T-helper 22 cell (primary cell): Measurements from ENCODE around the gene IRF4.

Experiments
- DNase-seq: peaks from one replicate; pipeline ENCODE4 v3.0.0-alpha.2; 2020; ENCODE audit warnings: low read depth

The IRF4 gene

DNA sequence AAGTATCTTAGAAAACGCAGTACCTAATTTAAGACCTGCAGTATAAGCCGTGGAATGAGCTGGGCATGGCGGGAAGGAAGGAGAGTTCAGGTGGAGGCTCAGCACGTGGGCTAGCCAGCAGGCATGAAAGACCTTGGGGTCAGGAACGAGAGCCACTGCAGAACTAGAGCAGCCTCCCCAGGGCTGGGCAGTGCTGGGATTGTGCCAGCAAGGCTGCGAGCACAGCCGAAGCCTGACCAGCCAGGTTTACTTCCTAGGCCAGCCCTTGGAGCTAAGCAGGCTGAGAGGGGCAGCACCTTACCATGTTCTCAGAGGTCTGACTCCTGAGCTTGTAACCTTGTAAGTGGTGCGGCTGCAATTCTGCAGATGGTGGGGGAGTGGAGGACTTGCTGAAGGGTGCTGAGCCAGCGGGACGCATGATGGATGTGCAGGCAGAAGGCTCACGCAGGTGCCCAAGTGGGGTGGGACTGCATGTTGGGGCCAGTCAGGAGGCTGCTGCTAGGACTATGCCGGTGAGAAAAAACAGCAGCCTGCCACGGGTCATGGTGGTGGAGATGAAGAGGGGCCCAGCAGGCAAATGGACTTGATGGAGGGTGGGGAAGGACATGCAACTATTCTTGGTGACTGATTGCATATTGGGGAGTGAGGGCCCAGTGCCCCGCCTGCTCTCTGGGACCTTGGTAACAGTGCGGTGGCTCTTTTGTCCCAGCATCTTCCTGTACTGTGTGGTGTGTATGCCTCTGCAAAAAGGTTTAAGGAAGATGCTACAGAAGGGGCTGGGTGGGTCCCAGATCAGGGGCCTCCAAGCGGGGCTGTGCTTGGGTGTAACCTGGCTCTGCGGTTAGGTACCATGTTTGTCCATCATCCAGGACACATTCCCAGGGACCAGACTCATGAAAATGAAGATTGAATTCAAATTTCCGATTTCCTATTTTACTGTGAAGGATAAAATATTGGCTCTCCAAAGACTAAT lies 37.6 kb upstream of the IRF4 start:
- DNase-seq: no peak

DNA sequence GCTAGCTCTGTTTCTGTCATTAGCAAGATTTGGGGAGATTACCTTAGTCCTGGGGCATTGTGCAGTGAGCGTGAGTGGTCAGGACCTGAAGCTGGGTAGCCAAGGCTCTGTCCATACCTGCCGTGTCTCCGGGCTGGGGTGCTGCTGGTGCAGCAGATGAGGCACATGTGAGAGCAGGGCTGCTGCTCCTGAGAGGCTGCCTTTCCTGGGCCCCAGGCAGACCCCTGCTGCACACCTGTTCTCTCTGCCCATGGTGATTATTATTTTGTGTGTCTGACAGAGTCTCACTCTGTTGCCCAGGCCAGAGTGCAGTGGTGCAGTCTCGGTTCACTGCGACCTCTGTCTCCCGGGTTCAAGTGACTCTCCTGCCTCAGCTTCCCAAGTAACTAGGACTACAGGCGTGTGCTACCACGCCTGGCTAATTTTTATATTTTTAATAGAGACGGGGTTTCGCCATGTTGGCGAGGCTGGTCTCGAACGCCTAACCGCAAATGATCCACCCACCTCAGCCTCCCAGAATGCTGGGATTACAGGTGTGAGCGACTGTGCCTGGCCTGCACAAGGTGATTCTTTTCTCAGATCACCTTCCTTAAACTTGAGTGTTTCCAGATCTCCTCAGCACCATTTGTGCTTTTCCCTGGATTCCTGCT lies 36.8 kb upstream of the IRF4 start:
- no peak for DNase-seq

DNA sequence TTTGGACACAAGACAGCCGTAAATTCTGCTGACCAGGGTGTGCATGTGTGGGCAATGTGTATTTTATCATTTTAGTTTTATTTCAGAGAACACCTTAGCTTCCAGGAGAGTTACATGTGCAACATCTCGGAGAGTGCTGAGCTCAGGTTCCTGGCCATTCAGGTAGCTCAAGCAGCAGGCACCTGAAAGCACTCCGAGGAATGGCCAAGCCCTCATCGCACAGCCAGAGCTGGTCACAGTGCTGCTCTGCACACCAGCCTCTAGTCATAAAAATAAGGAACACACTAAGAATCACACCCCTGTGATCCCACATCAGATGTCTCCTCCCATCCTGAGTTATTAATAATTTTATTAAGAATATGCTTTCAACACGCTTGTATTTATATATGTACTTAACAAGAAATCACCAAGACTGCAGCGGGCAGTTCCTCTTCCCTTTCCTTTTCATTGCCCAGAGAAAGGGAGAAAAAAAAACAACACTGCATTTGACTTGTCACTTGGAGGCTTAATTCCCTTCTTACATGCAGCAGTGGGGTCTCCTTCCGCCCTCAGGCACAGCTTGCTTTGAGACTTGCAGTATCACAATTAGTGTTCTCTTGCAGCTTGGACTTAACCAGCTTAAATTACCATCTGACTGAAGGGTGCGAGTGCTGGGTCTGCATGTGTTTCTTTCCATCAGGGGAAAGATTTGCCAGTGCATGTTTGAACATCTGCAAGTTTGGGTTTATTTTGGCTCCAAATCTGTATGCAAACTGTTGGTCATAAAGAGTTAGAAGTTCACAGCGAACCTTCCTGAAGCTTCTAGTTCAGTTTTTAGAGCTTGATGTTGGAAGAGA lies 36.0 kb upstream of the IRF4 start:
- no peak for DNase-seq

DNA sequence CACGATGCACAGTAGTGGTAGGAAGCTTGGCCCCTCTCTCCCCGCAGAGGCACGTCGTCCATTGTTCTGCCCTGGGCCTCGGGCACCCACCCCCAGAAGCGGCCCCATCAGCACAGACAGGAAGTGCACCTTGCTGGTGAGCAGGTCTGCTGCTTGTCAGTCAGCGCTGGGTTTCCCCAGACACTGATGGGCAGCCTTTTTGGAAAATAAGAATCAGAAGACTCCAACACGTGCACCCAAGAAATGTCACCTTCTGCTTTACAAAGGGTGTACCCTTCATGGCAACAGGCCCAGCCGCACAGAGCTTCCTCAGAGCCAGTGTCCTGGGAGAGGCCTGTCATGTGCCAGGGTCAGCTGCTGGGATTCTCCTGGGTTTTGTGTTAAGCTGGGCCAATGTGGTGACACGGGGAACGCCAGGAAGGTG lies 34.7 kb upstream of the IRF4 start:
- DNase-seq: no peak

DNA sequence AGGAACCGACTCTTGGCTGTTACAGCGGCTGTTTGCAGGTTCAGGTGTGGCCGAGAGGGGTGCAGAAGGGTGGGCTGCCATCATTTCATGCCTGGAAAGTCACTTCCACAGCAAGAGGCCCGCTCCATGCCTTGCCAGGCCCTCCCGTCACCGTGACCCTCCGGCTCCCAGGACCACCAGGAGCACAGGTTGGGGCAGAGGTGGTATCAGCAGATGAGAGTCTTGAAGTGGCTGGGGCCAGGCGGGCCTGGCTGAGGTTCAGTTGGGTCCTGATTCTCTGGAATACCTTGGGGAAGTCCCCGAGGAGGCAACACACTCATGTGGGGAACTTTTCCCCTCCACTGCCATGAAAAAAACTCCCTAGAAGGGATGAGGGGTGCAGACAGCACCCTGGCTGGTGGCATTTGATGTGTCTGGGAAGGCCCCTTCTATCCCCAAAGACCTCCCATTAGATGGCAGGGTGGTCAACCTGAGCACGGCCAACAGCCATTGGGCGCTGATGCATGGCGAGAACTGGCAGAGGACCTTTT lies 34.2 kb upstream of the IRF4 start:
- DNase-seq: no peak

DNA sequence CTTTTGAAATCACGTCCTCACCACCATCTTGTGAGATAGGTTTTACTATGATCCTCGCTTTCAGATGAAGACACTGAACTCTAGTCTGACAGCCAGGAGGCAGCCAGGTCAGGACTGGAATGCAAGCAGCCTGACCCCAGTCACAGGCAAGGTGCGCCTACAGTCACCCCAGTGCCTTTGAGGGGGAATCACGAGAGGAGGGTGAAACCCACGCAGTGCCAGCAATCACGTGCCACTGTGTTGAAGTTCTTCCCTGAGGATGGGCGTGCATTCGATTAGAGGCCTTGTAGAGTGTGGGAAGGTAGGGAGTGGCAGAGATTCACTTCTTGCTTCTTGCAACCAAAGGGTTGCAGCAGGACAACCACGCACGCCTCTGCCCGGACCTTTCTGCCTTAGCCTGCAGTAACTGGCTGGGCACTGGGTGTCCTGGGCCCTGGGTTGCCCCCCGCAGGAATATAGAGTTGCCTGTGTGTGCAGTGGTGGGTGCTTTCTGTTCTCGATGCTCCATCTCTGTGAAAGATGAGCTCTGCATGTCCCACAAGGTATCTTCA lies 33.7 kb upstream of the IRF4 start:
- DNase-seq: no peak

DNA sequence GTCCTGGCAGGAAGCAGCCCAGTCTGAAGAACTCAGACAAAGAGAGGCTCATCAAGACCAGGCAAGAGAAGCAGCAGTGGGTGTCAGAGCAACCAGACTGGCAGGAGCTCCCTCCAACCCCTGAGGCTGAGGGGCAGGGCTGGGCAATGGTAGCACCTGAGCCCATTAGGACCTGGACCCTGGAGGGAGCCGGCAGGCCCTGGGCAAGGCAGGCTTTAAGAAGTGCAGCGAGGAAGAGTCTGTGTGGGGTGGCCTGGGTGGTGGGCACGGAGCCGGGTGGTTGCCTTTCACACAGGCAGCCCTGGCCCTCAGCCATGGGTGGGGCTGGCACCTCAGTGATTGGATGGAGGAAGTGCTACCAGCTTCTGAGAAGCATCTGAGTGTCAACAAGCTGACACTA lies 33.1 kb upstream of the IRF4 start:
- DNase-seq: no peak

DNA sequence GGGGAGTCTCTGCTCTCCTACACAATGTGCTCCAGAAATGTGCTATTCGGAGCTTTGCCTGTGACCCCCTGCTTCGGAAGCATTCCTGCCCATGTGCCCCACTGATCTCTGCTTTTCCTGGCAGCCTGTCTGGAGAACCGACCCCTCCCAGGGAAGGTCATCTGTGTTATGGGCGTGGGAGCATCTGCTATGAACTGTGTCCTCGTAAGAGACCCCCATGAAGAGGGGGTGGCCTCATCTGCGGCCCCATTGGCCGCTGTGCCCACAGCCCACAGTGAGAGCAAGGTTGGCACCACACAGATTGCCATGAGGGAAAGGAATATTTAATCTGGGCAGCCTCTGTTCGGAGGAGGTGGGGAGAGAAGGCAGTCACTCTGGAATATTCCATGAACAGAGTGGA lies 32.7 kb upstream of the IRF4 start:
- DNase-seq: no peak

DNA sequence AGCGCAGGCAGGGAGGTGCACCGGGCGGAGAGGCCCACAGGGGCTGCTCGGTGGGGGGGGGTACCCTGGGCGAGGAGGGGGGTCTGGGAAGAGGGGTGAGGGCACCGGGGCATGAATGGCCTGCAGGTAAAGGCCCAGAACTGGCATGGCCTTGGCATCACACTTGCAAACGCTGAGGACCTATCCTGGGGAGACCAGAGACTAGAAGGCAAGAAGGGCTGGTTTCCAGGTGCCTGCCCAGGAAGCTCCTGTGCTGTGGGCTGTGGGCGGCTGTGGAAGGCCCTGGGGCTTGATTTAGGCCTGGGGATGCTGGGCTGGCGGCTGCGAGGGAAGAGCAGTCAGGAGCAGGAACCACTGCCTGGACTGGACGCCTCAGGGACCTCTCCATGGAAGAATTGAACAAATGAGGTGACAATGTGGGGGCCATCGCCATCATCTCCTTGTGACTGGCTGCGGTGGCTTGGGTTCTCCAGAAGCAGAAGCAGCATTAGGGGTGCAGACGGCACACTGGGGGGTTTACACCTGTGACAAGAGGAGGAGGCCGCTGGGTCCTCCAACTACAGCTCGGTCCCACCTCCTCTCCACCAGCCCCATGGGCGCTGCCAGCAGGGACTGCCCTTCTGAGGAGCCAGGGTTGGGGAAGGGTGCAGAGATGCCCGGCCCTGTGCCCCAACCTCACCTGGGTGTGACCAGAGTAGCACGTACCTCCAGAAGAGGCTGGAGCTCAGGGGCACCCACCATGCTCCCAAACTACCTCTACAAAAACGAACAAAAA lies 32.1 kb upstream of the IRF4 start:
- DNase-seq: no peak

DNA sequence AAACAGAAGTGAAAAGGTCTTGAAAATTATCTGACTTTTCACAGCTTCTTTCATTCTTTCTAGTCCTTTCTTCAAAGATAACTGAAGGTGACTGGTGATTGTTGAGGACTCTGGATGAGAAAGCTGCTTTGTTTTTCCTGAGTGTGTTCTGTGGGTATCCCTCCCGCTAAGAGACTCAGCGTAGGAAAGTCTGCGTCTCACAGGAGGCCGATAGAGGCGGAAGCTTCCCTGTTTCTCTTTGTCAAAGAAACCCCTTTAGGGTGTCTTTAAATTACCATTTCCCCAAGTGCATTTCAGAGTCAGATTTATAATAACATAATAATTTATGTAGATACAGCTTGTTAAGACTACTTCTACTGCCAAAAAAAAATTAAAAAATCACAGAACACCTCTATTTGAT lies 31.2 kb upstream of the IRF4 start:
- DNase-seq: no peak

DNA sequence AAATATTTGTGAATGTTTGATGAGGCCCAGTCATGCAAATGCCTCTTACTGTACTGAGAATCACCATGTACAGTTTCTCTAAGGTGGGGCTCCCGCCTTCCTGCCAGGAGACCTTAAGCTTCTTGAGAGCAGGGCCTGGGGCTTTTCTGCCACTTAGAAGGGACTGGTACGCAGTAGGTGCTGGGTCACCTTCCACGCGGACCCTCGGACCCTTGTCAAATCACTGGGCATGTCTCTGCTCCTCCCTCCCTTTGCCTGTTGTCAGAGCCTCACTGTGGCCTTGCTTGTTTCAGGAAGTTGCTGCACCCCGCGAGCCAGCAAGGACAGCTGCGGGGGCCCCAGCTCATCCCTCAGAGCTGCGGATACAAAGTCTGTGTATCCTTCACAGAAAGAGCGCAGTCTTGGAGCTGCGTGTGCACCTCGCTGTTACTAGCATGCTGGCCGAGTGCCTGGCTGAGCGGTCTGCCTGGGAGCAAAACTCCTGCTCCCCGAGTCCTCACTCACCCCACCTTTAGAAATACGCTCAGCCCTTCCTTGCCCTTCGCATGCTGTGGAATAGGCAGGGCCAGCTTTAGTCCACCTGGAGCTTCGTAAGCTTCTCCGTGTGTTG lies 30.7 kb upstream of the IRF4 start:
- no peak for DNase-seq

DNA sequence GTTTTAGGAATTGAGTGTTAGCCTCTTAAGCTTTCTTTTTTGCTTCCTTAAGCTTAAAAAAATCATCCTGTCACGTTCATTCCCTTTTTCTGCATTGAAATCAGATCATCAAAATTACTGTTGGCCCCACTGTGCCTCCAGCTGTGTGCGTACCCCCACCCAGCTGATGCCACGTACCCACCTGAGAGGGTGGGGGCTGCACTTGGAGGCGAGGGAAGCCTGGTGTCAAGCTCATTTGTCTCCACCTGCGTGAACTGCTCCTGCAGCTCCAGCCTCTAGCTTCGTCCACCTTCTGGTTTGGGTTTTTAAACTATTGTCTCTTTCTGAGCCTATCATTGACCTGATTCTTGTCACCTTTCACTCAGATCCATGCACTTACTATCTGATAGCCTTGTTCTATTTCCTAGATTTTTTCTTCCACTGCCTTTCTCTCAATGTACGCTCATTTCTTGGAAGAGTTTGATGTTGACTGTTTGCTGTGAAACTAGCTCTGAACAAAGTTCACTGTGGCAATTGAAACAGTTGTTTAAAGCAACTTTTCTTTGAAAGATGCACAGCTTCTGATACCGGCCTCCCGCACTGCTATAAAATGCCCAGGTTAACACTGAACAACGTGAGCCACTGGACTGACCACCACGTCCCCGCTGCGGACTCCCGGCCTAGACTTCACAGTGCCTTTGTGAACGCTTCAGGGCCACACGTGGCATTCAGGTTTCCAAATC lies 30.0 kb upstream of the IRF4 start:
- DNase-seq: no peak

DNA sequence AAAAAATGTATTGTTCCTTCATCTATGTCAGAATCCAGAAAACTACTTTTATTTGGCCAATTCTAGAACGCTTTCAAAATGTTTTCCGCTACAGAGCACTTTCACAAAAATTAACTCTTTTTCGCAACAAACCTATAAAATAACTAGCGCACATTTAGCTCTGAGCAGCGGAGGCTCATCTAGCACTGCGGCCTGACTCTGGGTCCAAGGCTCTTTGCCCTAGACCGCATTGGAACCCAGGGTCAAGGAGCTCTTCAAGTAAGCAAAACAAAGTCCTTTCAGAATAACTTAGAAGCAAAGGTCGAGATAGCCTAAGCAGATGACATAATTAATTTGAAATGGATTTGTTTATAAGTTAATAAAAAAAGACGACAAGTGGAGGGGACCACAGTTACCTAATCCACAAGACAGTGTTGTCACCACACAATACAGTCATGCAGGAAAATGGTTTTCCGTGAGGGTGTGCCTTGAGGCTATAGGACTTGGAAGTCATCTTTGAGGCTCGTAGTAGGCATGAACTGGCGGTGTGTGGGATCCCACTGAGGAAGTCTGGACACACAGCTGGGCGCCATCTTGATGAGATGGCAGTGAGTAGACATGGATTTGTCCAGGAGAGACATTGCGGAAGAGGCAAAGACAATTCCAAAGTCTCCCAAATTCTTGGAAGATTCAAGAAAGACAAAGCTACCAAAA lies 29.2 kb upstream of the IRF4 start:
- DNase-seq: no peak

DNA sequence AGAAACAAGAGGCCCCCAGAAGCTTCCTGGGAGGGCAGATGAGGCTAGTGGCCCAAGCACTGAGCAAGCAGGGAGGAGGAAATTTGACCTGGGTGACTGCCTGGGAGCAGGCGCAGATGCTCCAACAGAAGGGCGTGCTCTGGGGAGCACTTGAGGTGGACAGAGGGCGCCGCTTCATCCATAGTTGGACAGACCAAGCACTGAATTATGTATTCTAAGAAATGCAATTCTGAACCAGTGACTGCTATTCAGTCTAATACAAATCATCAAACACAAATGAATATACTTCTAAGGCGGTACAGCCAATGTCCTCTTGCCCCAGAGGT lies 28.7 kb upstream of the IRF4 start:
- no peak for DNase-seq

DNA sequence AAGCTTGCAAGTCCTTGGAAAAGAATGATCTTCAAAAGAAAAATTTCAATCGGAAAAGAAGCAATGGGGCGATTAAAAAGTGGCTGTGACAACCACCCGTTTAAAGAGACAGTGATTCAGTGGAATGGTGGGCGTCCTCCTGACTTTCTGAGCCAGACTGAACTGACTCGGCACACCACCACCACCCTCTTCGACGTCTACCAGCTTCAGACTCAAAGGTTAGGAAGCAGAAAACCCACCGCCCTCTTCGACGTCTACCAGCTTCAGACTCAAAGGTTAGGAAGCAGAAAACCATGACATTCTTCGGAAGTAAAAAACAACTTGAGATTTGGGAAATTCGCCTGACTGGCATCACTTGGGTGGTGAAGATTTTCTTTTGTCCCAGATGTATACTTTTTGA lies 28.3 kb upstream of the IRF4 start:
- no peak for DNase-seq

DNA sequence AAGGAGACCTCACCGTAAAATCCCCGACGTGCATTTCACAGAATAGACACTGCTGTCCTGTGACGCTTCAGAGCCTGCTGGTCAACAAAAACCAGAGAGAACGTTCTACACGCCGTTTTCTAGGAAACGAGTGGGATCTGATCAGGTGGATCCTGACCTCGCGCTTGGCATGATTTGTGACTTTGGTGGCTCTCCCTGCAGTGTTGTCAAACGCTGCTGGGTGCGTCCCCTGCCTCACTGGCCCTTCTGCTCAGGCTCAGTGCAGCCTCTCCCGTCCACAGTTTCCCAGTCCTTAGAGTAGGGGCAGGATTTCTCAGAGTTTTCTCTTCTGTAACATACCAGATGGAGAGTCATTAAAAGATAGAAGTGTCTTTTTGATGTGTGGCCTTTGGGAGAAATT lies 27.6 kb upstream of the IRF4 start:
- DNase-seq: no peak

DNA sequence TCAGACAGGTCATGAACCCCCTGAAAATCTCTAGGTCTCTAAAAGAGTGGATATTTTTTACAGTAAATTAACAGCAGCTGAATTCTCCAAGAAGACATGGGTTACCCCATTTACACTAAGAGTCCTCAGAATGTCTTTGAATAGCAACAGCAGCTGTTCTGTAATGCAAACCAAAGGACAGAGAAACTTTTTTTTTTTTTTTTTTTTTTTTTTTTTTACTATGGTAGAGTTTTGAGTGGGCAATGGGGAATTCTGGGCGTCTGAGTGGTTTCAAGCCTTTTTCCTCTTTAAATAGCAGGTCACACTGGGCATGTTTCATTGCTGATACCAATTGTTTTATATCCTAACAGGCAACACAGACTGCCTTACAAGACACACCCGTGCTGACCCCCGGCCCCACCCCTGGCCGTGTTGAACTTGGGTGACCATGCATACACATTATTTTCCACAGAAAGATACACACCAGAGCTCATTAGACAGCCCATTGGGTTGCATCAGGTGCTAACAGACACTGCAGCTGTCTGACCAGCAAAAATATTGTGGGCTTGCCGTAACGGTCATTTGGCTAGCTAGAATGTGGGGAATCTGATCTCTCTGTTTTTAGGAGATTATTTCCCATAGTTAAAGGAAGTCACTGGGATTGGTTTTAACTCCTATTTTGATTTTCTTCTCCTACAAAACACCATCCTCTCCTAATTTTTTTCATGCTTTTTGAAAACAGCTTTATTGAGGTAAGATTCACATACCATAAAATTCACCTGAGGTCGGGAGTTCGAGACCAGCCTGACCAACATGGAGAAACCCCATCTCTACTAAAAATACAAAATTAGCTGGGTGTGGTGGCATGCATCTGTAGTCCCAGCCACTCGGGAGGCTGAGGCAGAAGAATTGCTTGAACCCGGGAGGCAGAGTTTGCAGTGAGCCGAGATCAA lies 26.7 kb upstream of the IRF4 start:
- no peak for DNase-seq

DNA sequence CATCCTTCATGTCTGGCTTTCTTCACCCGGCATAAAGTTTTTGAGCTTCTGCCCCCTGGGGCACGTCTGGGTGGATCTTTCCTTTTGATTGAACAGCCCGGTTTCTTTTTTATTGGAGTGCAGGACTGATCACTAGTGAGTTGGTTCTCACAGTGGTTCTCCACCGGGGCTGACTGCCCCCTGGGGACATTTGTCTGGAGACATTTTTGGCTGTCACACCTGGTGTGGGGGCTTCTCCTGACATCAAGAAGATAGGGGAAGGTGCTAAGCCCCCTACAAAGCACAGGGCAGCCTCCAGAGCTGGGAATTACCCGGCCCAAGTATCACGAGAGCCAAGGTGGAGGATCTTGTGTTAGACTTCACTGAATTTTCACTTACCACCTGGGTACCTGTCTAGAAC lies 25.7 kb upstream of the IRF4 start:
- no peak for DNase-seq
